SK-N-SH treated with all-trans-retinoic acid at 6 μM for 48 hours (cell line): ENCODE measurements around the gene XCR1.

ENCODE experiments used
- ATAC-seq: fragments of 200-7000 bp; cut with Tn5 transposase; 3 replicates; pipeline ENCODE4 v1.9.1; 2020; ENCODE audit warnings: mild to moderate bottlenecking, moderate library complexity
- ARNTL ChIP-seq: fragments of 450-650 bp; formaldehyde crosslinking; IDR thresholded peaks from 2 replicates; pipeline ENCODE4 v1.5.0; 2020; ENCODE audit warnings: low read depth, mild to moderate bottlenecking, moderate library complexity, borderline replicate concordance
- CSDC2 ChIP-seq: fragments of 250-450 bp; sonication (Bioruptor Pico); IDR thresholded peaks from 2 replicates; pipeline ENCODE4 v1.5.0; 2020; ENCODE audit warnings: mild to moderate bottlenecking, moderate library complexity
- CSRNP3 ChIP-seq: fragments of 250-450 bp; sonication (Bioruptor Pico); IDR thresholded peaks from 2 replicates; pipeline ENCODE4 v1.5.1; 2021; ENCODE audit warnings: mild to moderate bottlenecking, moderate library complexity
- ESRRG ChIP-seq: fragments of 250-450 bp; sonication (Bioruptor Pico); IDR thresholded peaks from 2 replicates; pipeline ENCODE4 v1.6.1; 2021; ENCODE audit warnings: mild to moderate bottlenecking
- GLIS3 ChIP-seq: fragments of 250-450 bp; sonication (Bioruptor Pico); IDR thresholded peaks from 2 replicates; pipeline ENCODE4 v1.5.0; 2020; ENCODE audit warnings: mild to moderate bottlenecking, moderate library complexity
- ISL1 ChIP-seq: fragments of 250-450 bp; sonication (Bioruptor Pico); IDR thresholded peaks from 2 replicates; pipeline ENCODE4 v2.1.2; 2022; ENCODE audit warnings: mild to moderate bottlenecking, moderate library complexity
- OSR1 ChIP-seq: fragments of 250-450 bp; sonication (Bioruptor Pico); IDR thresholded peaks from 2 replicates; pipeline ENCODE4 v1.8.0; 2022; ENCODE audit warnings: moderate library complexity, mild to moderate bottlenecking, inconsistent platforms
- POU6F1 ChIP-seq: fragments of 250-450 bp; sonication (Bioruptor Pico); IDR thresholded peaks from 2 replicates; pipeline ENCODE4 v1.8.0; 2021; ENCODE audit warnings: low read depth, mild to moderate bottlenecking, moderate library complexity, borderline replicate concordance
- PPARA ChIP-seq: fragments of 250-450 bp; sonication (Bioruptor Pico); IDR thresholded peaks from 2 replicates; pipeline ENCODE4 v1.5.0; 2020; ENCODE audit warnings: mild to moderate bottlenecking, borderline replicate concordance
- RARB ChIP-seq: fragments of 250-450 bp; sonication (Bioruptor Pico); IDR thresholded peaks from 2 replicates; pipeline ENCODE4 v1.8.0; 2021; ENCODE audit warnings: mild to moderate bottlenecking, moderate library complexity
- SNAI2 ChIP-seq: fragments of 250-450 bp; sonication (Bioruptor Pico); IDR thresholded peaks from 2 replicates; pipeline ENCODE4 v1.5.0; 2020; ENCODE audit warnings: mild to moderate bottlenecking, moderate library complexity
- TCF4 ChIP-seq: fragments of 250-450 bp; sonication (Bioruptor Pico); IDR thresholded peaks from 2 replicates; pipeline ENCODE4 v1.8.0; 2021; ENCODE audit warnings: mild to moderate bottlenecking, moderate library complexity, borderline replicate concordance
- TOX ChIP-seq: fragments of 250-450 bp; sonication (Bioruptor Pico); IDR thresholded peaks from 2 replicates; pipeline ENCODE4 v1.8.0; 2021; ENCODE audit warnings: mild to moderate bottlenecking, moderate library complexity, borderline replicate concordance
- ZC3H10 ChIP-seq: fragments of 250-450 bp; sonication (Bioruptor Pico); IDR thresholded peaks from 2 replicates; pipeline ENCODE4 v1.5.1; 2021; ENCODE audit warnings: mild to moderate bottlenecking, moderate library complexity
- ZFP30 ChIP-seq: fragments of 450-650 bp; formaldehyde crosslinking; IDR thresholded peaks from 2 replicates; pipeline ENCODE4 v1.5.0; 2022; ENCODE audit warnings: mild to moderate bottlenecking, moderate library complexity
- ZNF565 ChIP-seq: fragments of 450-650 bp; formaldehyde crosslinking; conservative IDR thresholded peaks from 2 replicates; pipeline ENCODE4 v1.5.0; 2020; ENCODE audit warnings: low read depth, mild to moderate bottlenecking, moderate library complexity
- ZNF70 ChIP-seq: fragments of 450-650 bp; formaldehyde crosslinking; IDR thresholded peaks from 2 replicates; pipeline ENCODE4 v1.5.0; 2020; ENCODE audit warnings: mild to moderate bottlenecking, moderate library complexity
- ZNF8 ChIP-seq: fragments of 450-650 bp; formaldehyde crosslinking; IDR thresholded peaks from 2 replicates; pipeline ENCODE4 v1.5.0; 2020; ENCODE audit warnings: mild to moderate bottlenecking, moderate library complexity
- TF ChIP-seq, protein P1 (sequence below): fragments of 250-450 bp; sonication (Bioruptor Pico); IDR thresholded peaks from 2 replicates; pipeline ENCODE4 v1.5.0; 2020; ENCODE audit warnings: mild to moderate bottlenecking, moderate library complexity
- TF ChIP-seq, protein P2 (sequence below): fragments of 250-450 bp; sonication (Bioruptor Pico); IDR thresholded peaks from 2 replicates; pipeline ENCODE4 v1.5.1; 2020; ENCODE audit warnings: low read depth, mild to moderate bottlenecking, moderate library complexity
- TF ChIP-seq, protein P3 (sequence below): fragments of 250-450 bp; sonication (Bioruptor Pico); IDR thresholded peaks from 2 replicates; pipeline ENCODE4 v1.8.0; 2020; ENCODE audit warnings: mild to moderate bottlenecking, moderate library complexity, borderline replicate concordance

Gene XCR1

GRCh38 chr3:46031747-46032146 is 4.5 kb upstream of the XCR1 start:
- ATAC-seq = no peak

DNA sequence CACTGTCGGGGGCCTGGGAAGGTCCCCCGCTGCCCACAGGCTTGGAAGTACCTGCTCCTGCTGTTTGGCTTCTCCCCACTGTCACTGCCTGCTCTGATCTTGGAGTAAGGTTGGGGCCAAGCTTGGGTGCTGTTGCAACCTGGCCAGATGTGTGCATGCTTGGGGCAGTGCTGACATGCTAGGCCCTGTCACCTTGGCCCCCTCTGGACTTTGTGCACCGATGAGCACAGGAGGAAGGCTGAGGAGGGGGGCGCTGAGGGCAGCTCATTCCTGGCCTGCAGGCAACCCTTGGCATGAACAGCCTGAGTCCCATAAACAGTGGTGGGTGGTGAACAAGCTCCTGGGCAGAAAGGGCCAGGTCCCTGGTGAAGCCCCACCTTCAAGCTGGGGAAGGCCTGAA is 4.0 kb upstream of the XCR1 start:
- ATAC-seq = no peak
- TF ChIP-seq GLIS3 (CRISPR knock-in tag) = no peak
- no peak for TF ChIP-seq ZFP30 (CRISPR knock-in tag)
- TF ChIP-seq CSRNP3 (CRISPR knock-in tag) = no peak
- TF ChIP-seq PPARA (CRISPR knock-in tag) = no peak
- no peak for TF ChIP-seq CSDC2 (CRISPR knock-in tag)
- no peak for TF ChIP-seq OSR1 (CRISPR knock-in tag)
- TF ChIP-seq, protein P1, sequence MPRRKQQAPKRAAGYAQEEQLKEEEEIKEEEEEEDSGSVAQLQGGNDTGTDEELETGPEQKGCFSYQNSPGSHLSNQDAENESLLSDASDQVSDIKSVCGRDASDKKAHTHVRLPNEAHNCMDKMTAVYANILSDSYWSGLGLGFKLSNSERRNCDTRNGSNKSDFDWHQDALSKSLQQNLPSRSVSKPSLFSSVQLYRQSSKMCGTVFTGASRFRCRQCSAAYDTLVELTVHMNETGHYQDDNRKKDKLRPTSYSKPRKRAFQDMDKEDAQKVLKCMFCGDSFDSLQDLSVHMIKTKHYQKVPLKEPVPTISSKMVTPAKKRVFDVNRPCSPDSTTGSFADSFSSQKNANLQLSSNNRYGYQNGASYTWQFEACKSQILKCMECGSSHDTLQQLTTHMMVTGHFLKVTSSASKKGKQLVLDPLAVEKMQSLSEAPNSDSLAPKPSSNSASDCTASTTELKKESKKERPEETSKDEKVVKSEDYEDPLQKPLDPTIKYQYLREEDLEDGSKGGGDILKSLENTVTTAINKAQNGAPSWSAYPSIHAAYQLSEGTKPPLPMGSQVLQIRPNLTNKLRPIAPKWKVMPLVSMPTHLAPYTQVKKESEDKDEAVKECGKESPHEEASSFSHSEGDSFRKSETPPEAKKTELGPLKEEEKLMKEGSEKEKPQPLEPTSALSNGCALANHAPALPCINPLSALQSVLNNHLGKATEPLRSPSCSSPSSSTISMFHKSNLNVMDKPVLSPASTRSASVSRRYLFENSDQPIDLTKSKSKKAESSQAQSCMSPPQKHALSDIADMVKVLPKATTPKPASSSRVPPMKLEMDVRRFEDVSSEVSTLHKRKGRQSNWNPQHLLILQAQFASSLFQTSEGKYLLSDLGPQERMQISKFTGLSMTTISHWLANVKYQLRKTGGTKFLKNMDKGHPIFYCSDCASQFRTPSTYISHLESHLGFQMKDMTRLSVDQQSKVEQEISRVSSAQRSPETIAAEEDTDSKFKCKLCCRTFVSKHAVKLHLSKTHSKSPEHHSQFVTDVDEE (CRISPR knock-in tag) = no peak
- TF ChIP-seq ZNF8 (CRISPR knock-in tag) = no peak
- TF ChIP-seq ISL1 (CRISPR knock-in tag) = no peak
- TF ChIP-seq ZNF70 = no peak
- TF ChIP-seq SNAI2 (CRISPR knock-in tag) = no peak
- TF ChIP-seq TCF4 = no peak
- TF ChIP-seq ZC3H10 (CRISPR knock-in tag) = no peak

More at GRCh38 chr3:46031747-46032146, 4.5 kb upstream of the XCR1 start:
- TF ChIP-seq, protein P2, sequence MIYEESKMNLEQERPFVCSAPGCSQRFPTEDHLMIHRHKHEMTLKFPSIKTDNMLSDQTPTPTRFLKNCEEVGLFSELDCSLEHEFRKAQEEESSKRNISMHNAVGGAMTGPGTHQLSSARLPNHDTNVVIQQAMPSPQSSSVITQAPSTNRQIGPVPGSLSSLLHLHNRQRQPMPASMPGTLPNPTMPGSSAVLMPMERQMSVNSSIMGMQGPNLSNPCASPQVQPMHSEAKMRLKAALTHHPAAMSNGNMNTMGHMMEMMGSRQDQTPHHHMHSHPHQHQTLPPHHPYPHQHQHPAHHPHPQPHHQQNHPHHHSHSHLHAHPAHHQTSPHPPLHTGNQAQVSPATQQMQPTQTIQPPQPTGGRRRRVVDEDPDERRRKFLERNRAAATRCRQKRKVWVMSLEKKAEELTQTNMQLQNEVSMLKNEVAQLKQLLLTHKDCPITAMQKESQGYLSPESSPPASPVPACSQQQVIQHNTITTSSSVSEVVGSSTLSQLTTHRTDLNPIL (CRISPR knock-in tag) = no peak
- no peak for TF ChIP-seq CSRNP3 (CRISPR knock-in tag)
- TF ChIP-seq RARB (CRISPR knock-in tag) = no peak
- TF ChIP-seq ZC3H10 (CRISPR knock-in tag) = no peak
- no peak for TF ChIP-seq ARNTL
- TF ChIP-seq ZNF70 = no peak
- no peak for TF ChIP-seq ISL1 (CRISPR knock-in tag)
- TF ChIP-seq, protein P1 (CRISPR knock-in tag) = no peak
- TF ChIP-seq, protein P3, sequence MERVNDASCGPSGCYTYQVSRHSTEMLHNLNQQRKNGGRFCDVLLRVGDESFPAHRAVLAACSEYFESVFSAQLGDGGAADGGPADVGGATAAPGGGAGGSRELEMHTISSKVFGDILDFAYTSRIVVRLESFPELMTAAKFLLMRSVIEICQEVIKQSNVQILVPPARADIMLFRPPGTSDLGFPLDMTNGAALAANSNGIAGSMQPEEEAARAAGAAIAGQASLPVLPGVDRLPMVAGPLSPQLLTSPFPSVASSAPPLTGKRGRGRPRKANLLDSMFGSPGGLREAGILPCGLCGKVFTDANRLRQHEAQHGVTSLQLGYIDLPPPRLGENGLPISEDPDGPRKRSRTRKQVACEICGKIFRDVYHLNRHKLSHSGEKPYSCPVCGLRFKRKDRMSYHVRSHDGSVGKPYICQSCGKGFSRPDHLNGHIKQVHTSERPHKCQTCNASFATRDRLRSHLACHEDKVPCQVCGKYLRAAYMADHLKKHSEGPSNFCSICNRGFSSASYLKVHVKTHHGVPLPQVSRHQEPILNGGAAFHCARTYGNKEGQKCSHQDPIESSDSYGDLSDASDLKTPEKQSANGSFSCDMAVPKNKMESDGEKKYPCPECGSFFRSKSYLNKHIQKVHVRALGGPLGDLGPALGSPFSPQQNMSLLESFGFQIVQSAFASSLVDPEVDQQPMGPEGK (CRISPR knock-in tag) = no peak
- TF ChIP-seq TCF4 = no peak
- no peak for TF ChIP-seq GLIS3 (CRISPR knock-in tag)
- TF ChIP-seq TOX (CRISPR knock-in tag) = no peak
- TF ChIP-seq SNAI2 (CRISPR knock-in tag) = no peak
- no peak for TF ChIP-seq OSR1 (CRISPR knock-in tag)
- no peak for TF ChIP-seq ZFP30 (CRISPR knock-in tag)
- no peak for TF ChIP-seq CSDC2 (CRISPR knock-in tag)
- no peak for TF ChIP-seq ZNF565 (CRISPR knock-in tag)
- TF ChIP-seq PPARA (CRISPR knock-in tag) = no peak
- TF ChIP-seq POU6F1 (CRISPR knock-in tag) = no peak
- no peak for TF ChIP-seq ESRRG (CRISPR knock-in tag)
- TF ChIP-seq, all 23 proteins: peak for 0
